ENCODE data around the gene KLF4.
A peak's percentile ranks its signal among the peaks of the same experiment; 100 is the strongest.
"Not testable (repeated sequence)": the region's sequence is repeated elsewhere in the genome, so short reads cannot be mapped to it uniquely, and the experiment has no call there.

Gene KLF4

GRCh38 chr9:107489687-107490605 lies at the start of gene KLF4:
TSS of gene KLF4 (minus strand) at chr9:107489769. CDS start at chr9:107489172, 597 bp downstream.
- Histone ChIP-seq H3K4me3 (peak within 1 kb of the TSS; percentile 54 to 78 (median 63)), H3K27ac (peak within 1 kb of the TSS; percentile 75 to 98 (median 92))

DNA sequence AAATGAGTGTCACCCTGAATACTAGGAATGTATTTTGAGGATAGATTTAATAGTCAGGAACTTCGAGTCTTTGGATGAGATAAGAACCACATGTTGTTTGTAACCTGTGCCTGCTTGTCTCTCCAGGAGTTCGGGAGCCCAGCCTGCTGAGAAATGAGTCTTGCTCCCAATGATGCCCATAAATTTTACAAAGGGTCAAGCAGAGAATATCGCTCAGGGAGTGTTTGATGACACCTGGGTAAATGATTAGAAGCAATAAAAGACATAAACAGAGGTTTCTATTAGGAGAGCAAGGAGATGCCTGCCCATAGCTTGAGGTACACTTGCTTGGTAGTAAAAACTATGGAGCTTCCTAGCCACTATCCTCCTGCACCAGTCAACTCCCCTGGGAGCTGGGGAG lies 46.9 kb upstream of the KLF4 start:
- no peak overlapping the region for H3K4me3 ChIP-seq
- H3K27ac ChIP-seq = no peak overlapping the region

DNA sequence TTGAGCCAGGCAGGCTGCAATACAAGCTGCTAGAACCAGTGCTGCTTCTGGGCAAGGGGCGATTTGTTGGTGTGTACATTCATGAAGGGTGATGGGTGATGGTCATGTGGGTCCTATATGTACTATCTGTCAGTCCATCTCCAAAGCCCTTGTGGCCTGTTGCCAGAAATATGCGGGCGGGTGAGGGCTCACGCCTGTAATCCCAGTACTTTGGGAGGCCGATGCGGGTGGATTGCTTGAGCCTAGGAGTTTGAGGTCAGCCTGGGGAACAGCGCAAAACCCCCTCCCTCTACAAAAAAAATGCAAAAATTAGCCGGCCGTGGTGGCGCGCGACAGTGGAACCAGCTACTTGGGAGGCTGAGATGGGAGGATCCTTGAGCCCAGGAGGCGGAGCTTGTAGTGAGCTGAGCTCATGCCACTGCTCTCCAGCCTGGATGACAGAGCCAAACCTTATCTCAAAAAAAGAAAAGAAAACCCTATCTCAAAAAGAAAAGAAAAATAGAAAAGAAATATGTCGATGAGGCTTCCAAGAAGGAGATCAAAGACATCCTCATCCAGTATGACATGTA lies 45.0 kb upstream of the KLF4 start:
- Histone ChIP-seq H3K4me3 (no peak overlapping the region), H3K27ac (no peak overlapping the region)

- Histone ChIP-seq H3K27ac (no peak overlapping the region), H3K4me3 (no peak overlapping the region)
These were observed 41.1 kb upstream of the KLF4 start for GRCh38 chr9:107530679-107531078.

- H3K4me3 ChIP-seq = no peak overlapping the region
- no peak overlapping the region for H3K27ac ChIP-seq
These were observed 39.1 kb upstream of the KLF4 start for GRCh38 chr9:107528686-107529085.

DNA sequence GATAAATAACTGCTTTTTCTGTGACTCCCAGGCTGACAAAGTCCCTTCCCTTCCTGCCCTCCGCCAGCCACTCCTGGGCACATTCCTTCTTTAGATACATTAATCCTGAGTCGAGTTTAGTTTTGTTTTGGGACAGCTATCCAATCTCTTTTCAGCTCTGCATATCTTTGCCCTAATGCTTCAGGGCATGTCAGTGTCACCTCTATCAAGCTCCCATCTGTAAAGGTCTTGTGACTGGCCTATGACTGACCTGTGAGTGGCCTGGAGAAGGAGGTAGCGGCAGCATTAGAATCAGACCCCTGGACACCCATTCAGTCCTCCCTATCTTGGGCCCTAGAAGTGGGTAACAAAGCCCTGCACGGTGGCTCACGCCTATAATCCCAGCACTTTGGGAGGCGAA lies 34.0 kb upstream of the KLF4 start:
- no peak overlapping the region for H3K27ac ChIP-seq
- H3K4me3 ChIP-seq = no peak overlapping the region

DNA sequence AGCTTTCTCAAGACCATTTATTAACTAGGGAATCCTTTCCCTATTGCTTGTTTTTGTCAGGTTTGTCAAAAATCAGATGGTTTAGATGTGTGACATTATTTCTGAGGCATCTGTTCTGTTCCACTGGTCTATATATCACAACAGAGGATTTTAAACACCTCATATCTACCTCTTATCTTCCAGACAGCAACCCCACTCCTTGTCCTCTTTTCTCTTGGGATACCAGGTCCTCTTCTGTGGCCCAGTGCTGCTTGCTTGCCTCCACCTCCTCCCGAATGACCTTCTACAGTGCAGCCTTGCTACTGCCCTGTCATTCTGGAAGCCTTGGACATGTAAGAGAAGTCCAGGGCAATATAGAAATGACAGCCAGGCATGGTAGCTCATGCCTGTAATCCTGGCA lies 30.6 kb upstream of the KLF4 start:
- Histone ChIP-seq H3K4me3 (no peak overlapping the region), H3K27ac (no peak overlapping the region)

- Histone ChIP-seq H3K4me3 (no peak overlapping the region), H3K27ac (no peak overlapping the region)
These were observed 28.7 kb upstream of the KLF4 start for GRCh38 chr9:107518037-107518807.

- no peak overlapping the region for H3K27ac ChIP-seq
- no peak overlapping the region for H3K4me3 ChIP-seq
These were observed 24.0 kb upstream of the KLF4 start for GRCh38 chr9:107513464-107514100.

DNA sequence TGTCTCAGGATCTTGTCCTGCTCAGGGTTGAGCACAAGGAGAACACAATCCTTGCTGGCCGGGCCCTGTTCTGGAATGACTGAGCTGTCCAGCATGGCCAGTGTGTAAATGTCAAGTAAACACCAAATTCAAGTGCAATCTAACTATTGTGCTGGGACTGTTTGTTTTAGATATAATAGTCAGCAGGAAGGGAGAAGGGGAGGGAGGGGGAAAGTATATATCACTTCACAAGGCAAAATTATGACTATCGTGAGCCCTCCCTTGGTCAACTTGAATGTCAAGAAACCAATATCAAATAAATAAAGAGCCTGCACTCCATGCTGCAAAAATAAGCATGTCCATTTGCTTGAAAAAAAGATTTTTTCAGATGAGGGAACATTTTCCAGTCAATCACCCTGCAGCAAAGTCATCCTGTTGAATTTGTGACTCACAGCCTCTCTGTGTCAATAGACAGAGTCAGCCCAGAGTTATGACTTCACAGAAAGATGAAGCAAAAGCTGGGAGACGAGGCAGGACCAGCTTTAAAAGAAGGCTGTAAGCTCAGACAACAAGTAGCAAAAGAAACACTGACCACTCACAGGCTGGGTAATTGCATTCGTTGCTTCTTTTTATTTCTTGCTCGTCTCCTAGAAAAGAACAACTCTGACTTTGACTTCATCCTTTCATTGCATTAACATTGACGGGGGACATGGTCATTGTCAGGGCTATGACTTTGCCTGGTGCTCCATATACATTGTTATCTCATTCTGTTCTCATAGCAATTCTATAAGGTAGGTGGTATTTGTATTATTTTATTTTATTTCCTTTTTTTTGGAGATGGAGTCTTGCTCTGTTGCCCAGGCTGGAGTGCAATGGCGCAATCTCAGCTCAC lies 15.3 kb upstream of the KLF4 start:
- Histone ChIP-seq H3K27ac (peak overlapping the region in 5 of 21 experiments; percentile 3 to 64 (median 40)), H3K4me3 (no peak overlapping the region)

DNA sequence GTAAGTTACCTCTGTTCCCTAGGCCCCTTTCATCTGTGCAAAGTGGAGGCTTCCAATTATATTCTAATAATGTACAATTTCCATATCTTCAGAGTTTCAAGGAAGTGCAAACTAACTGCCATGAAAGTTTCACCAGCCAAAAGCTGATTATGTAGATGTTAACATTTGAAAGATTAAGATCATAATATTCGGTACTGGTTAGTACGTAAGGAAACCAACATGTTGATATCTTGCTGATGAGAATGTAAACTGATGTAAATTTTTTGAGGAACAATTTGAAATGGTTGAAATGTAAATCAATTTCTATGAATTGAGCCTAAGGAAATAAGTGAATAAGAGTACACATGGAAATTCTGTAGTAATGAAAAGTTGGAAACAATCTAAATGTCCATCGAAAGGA lies 12.9 kb upstream of the KLF4 start:
- H3K4me3 ChIP-seq = no peak overlapping the region
- no peak overlapping the region for H3K27ac ChIP-seq

DNA sequence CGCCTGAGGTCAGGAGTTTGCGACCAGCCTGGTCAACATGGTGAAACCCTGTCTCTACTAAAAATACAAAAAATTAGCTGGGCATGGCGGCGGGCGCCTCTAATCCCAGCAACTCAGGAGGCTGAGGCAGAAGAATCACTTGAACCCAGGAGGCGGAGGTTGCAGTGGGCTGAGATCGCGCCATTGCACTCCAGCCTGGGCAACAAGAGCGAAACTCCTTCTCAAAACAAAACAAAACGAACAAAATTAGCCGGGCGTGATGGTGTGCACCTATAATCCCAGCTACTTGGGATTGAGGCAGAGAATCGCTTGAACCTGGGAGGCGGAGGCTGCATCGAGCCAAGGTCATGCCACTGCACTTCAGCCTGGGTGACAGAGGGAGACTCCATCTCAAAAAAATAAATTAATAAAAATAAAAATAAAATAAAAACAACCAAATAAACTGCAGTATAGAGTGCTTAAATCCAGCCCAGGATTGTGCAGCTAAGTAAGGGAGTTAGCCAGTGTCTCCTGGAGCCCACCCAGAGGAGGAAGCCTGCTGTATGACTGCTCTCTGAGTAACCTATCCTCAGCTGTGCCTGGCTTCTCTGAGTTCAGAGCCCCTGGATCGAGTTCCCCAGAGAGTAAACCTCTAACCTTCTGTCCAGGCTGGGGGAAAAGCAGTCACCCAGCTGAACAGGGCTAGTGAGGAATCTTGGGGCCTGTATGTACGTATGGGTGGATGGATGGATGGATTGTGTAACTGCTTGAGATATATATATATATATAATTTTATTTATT lies 11.0 kb upstream of the KLF4 start:
- not testable (repeated sequence) for H3K27ac ChIP-seq, H3K4me3 ChIP-seq

- Histone ChIP-seq H3K27ac (no peak overlapping the region), H3K4me3 (no peak overlapping the region)
These were observed 7.4 kb upstream of the KLF4 start for GRCh38 chr9:107496976-107497375.

DNA sequence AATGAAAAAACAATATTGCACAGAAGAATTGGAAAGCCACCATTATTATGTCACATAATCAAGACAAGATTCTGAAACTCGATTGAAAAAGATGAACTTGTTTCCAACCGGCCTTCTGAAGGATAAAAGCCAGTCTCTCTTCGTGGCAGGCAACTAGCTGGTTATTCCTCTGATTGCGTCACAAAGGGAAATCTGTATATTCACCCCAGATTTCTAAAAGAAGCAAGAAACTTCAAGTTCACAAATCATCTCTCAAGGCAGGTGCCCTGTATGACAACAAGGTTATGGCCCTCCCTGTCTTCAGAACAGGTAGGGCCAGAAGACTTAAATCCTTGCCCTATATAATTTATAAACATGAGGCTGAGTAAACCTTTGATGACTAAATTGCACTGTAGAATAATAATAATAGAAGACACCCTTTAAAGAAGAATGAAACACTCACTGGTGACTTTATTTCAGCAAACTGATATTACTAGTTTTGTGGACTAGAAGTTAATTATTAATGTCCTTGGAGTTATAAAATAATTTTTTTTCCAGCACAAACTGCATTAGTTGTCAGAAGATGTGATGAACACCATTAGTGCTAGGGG lies 2.9 kb upstream of the KLF4 start:
- H3K27ac ChIP-seq = peak overlapping the region in 10 of 21 experiments; percentile 11 to 98 (median 94)

GRCh38 chr9:107491081-107492053 lies 1.8 kb upstream of the KLF4 start:
- H3K4me3 ChIP-seq = peak overlapping the region in 5 of 7 experiments; percentile 24 to 78 (median 63)
- H3K27ac ChIP-seq = peak overlapping the region in 18 of 21 experiments; percentile 61 to 98 (median 92)

More for the DNA sequence above, 2.9 kb upstream of the KLF4 start:
- H3K4me3 ChIP-seq = no peak overlapping the region

DNA sequence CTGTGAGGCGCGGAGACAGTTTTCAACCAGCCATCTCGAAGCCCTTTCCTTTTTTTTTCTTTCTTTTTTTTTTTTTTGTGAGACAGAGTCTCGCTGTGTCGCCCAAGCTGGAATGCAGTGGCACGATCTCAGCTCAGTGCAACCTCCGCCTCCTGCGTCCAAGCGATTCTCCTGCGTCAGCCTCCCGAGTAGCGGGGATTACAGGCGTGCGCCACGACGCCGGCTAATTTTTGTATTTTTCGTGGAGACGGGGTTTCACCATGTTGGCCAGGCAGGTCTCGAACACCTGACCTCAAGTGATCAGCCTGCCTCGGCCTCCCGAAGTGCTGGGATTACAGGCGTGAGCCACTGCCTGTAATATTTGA lies 1.0 kb upstream of the KLF4 start:
- Histone ChIP-seq H3K27ac (peak overlapping the region; percentile 61 to 98 (median 91)), H3K4me3 (peak overlapping the region; percentile 54 to 78 (median 63))
